Measurements from ENCODE around the gene MVB12B. TPM values are rescaled to one million over a fixed set of nuclear protein-coding genes. Genes with fewer than 3 reads are reported as not detected.

MVB12B gene
- total RNA-seq, 2 experiments from 2014 or later: 7.9 to 9.5 TPM

GRCh38 chr9:126515001-126515872, 188.6 kb downstream of the MVB12B start:
- peaks cover 84% of the 10 kb centered on the region for H3K27me3 Mint-ChIP-seq
- no peaks in the 10 kb centered on the region for H3K36me3 Mint-ChIP-seq
- DNase-seq: no peak
- H3K9me3 Mint-ChIP-seq: no peaks in the 10 kb centered on the region
- no peak overlapping the region for H3K27ac Mint-ChIP-seq
- H3K4me1 Mint-ChIP-seq: peaks cover 24% of the 10 kb centered on the region
- H3K4me3 Mint-ChIP-seq: no peak overlapping the region

- no peak for DNase-seq
- no peaks in the 10 kb centered on the region for H3K36me3 Mint-ChIP-seq
- peaks cover 24% of the 10 kb centered on the region for H3K4me1 Mint-ChIP-seq
- H3K4me3 Mint-ChIP-seq: no peak overlapping the region
- H3K9me3 Mint-ChIP-seq: no peaks in the 10 kb centered on the region
- peaks cover 88% of the 10 kb centered on the region for H3K27me3 Mint-ChIP-seq
- H3K27ac Mint-ChIP-seq: no peak overlapping the region
These were observed 189.4 kb downstream of the MVB12B start for GRCh38 chr9:126515873-126516505.

- no peaks in the 10 kb centered on the region for H3K9me3 Mint-ChIP-seq
- peak overlapping the region; percentile 43 for H3K4me3 Mint-ChIP-seq
- no peak overlapping the region for H3K27ac Mint-ChIP-seq
- H3K27me3 Mint-ChIP-seq: peaks cover 89% of the 10 kb centered on the region
- DNase-seq: no peak
- H3K4me1 Mint-ChIP-seq: peaks cover 24% of the 10 kb centered on the region
- H3K36me3 Mint-ChIP-seq: no peaks in the 10 kb centered on the region
These were observed 189.9 kb downstream of the MVB12B start for GRCh38 chr9:126516561-126516935.

GRCh38 chr9:126516936-126517832, 190.6 kb downstream of the MVB12B start:
- no peaks in the 10 kb centered on the region for H3K36me3 Mint-ChIP-seq
- peaks cover 24% of the 10 kb centered on the region for H3K4me1 Mint-ChIP-seq
- peak; percentile 68 for DNase-seq
- H3K27ac Mint-ChIP-seq: peak overlapping the region; percentile 73
- no peaks in the 10 kb centered on the region for H3K9me3 Mint-ChIP-seq
- peaks cover 84% of the 10 kb centered on the region for H3K27me3 Mint-ChIP-seq
- peak overlapping the region; percentile 43 for H3K4me3 Mint-ChIP-seq

- H3K4me1 Mint-ChIP-seq: peaks cover 25% of the 10 kb centered on the region
- H3K4me3 Mint-ChIP-seq: peak overlapping the region; percentile 43
- H3K27ac Mint-ChIP-seq: peak overlapping the region; percentile 12
- H3K36me3 Mint-ChIP-seq: no peaks in the 10 kb centered on the region
- DNase-seq: no peak
- peaks cover 77% of the 10 kb centered on the region for H3K27me3 Mint-ChIP-seq
- H3K9me3 Mint-ChIP-seq: no peaks in the 10 kb centered on the region
These were observed 191.3 kb downstream of the MVB12B start for GRCh38 chr9:126517833-126518356.

- DNase-seq: no peak
- no peaks in the 10 kb centered on the region for H3K36me3 Mint-ChIP-seq
- H3K9me3 Mint-ChIP-seq: no peaks in the 10 kb centered on the region
- H3K27me3 Mint-ChIP-seq: peaks cover 75% of the 10 kb centered on the region
- no peak overlapping the region for H3K27ac Mint-ChIP-seq
- H3K4me1 Mint-ChIP-seq: peaks cover 33% of the 10 kb centered on the region
- no peak overlapping the region for H3K4me3 Mint-ChIP-seq
These were observed 192.1 kb downstream of the MVB12B start for GRCh38 chr9:126518763-126519162.

- H3K9me3 Mint-ChIP-seq: no peaks in the 10 kb centered on the region
- no peak for DNase-seq
- peaks cover 39% of the 10 kb centered on the region for H3K4me1 Mint-ChIP-seq
These were observed 193.2 kb downstream of the MVB12B start for GRCh38 chr9:126519660-126520420.

GRCh38 chr9:126520453-126520852, 193.8 kb downstream of the MVB12B start:
- H3K27ac Mint-ChIP-seq: no peak overlapping the region
- no peak overlapping the region for H3K4me3 Mint-ChIP-seq
- DNase-seq: no peak
- H3K27me3 Mint-ChIP-seq: peaks cover 74% of the 10 kb centered on the region
- H3K9me3 Mint-ChIP-seq: no peaks in the 10 kb centered on the region
- peaks cover 39% of the 10 kb centered on the region for H3K4me1 Mint-ChIP-seq
- H3K36me3 Mint-ChIP-seq: no peaks in the 10 kb centered on the region

More at GRCh38 chr9:126519660-126520420, 193.2 kb downstream of the MVB12B start:
- peaks cover 74% of the 10 kb centered on the region for H3K27me3 Mint-ChIP-seq
- no peak overlapping the region for H3K4me3 Mint-ChIP-seq
- no peak overlapping the region for H3K27ac Mint-ChIP-seq
- no peaks in the 10 kb centered on the region for H3K36me3 Mint-ChIP-seq

GRCh38 chr9:126521089-126521488, 194.5 kb downstream of the MVB12B start:
- H3K27me3 Mint-ChIP-seq: peaks cover 68% of the 10 kb centered on the region

GRCh38 chr9:126521551-126521950, 194.9 kb downstream of the MVB12B start:
- H3K9me3 Mint-ChIP-seq: no peaks in the 10 kb centered on the region
- H3K36me3 Mint-ChIP-seq: no peaks in the 10 kb centered on the region
- DNase-seq: no peak
- H3K4me1 Mint-ChIP-seq: peaks cover 37% of the 10 kb centered on the region
- H3K27me3 Mint-ChIP-seq: peaks cover 64% of the 10 kb centered on the region
- H3K27ac Mint-ChIP-seq: no peak overlapping the region
- H3K4me3 Mint-ChIP-seq: no peak overlapping the region

More at GRCh38 chr9:126521089-126521488, 194.5 kb downstream of the MVB12B start:
- Mint-ChIP-seq H3K27ac (no peak overlapping the region), H3K4me1 (peaks cover 39% of the 10 kb centered on the region), H3K36me3 (no peaks in the 10 kb centered on the region), H3K4me3 (no peak overlapping the region), H3K9me3 (no peaks in the 10 kb centered on the region)
- DNase-seq: no peak

GRCh38 chr9:126521976-126522590, 195.5 kb downstream of the MVB12B start:
- peaks cover 31% of the 10 kb centered on the region for H3K4me1 Mint-ChIP-seq

GRCh38 chr9:126522612-126523356, 196.2 kb downstream of the MVB12B start:
- peaks cover 51% of the 10 kb centered on the region for H3K27me3 Mint-ChIP-seq
- H3K36me3 Mint-ChIP-seq: no peaks in the 10 kb centered on the region
- H3K4me3 Mint-ChIP-seq: no peak overlapping the region
- no peaks in the 10 kb centered on the region for H3K9me3 Mint-ChIP-seq
- DNase-seq: no peak
- H3K27ac Mint-ChIP-seq: no peak overlapping the region
- peaks cover 24% of the 10 kb centered on the region for H3K4me1 Mint-ChIP-seq

More at GRCh38 chr9:126521976-126522590, 195.5 kb downstream of the MVB12B start:
- Mint-ChIP-seq H3K36me3 (no peaks in the 10 kb centered on the region), H3K27me3 (peaks cover 58% of the 10 kb centered on the region), H3K9me3 (no peaks in the 10 kb centered on the region), H3K27ac (no peak overlapping the region), H3K4me3 (no peak overlapping the region)
- no peak for DNase-seq

- H3K27me3 Mint-ChIP-seq: peaks cover 43% of the 10 kb centered on the region
- H3K4me3 Mint-ChIP-seq: no peak overlapping the region
- H3K36me3 Mint-ChIP-seq: no peaks in the 10 kb centered on the region
- peak; percentile 24 for DNase-seq
- peaks cover 19% of the 10 kb centered on the region for H3K4me1 Mint-ChIP-seq
- no peak overlapping the region for H3K27ac Mint-ChIP-seq
- no peaks in the 10 kb centered on the region for H3K9me3 Mint-ChIP-seq
These were observed 197.0 kb downstream of the MVB12B start for GRCh38 chr9:126523611-126524111.

Data from activated naive CD8-positive, alpha-beta T cell treated with anti-CD3 and anti-CD28 coated beads for 36 hours (primary cell).